Tibial artery (tissue), 4 donors: ENCODE results near the gene GPR18.

Experiments used
- DNase-seq, 2 donors: peaks; one replicate each; pipeline ENCODE4 v3.0.0-alpha.2; 2019
- H3K27ac ChIP-seq, 2 donors: fragments of 200-600 bp; sonication (generic) in 1 of 2; 1 replicate in 1 of 2; 2 replicates in 1 of 2; pipeline ENCODE4 v1.5.1; 2018 to 2019; ENCODE audit warnings: mild to moderate bottlenecking in 1 of 2
- H3K27me3 ChIP-seq, 2 donors: fragments of 200-600 bp; sonication (generic) in 1 of 2; one replicate each; pipeline versions ENCODE4 v1.5.1 to v1.6.0; 2016 to 2019
- H3K36me3 ChIP-seq, 3 donors: fragments of 200-600 bp; sonication (generic) in 2 of 3; one replicate each; pipeline ENCODE4 v1.5.1; 2016 to 2019; ENCODE audit warnings: mild to moderate bottlenecking in 2 of 3
- H3K4me1 ChIP-seq, 4 donors: fragments of 200-600 bp; sonication (generic) in 2 of 4; 1 replicate in 3 of 4; 2 replicates in 1 of 4; pipeline ENCODE4 v1.5.1; 2016 to 2019
- H3K4me3 ChIP-seq, 2 donors: fragments of 200-600 bp; sonication (generic) in 1 of 2; 1 replicate in 1 of 2; 2 replicates in 1 of 2; pipeline ENCODE4 v1.5.1; 2018 to 2019; ENCODE audit warnings: mild to moderate bottlenecking in 2 of 2
- H3K9me3 ChIP-seq, 3 donors: fragments of 200-600 bp; sonication (generic) in 1 of 3; one replicate each; pipeline ENCODE4 v1.5.1; 2016 to 2019
- CTCF ChIP-seq, 2 experiments: fragments of 200-600 bp in 1 of 2; fragments of 450-650 bp in 1 of 2; IDR thresholded peaks; one replicate each; pipeline ENCODE4 v1.5.1; 2017 to 2019; ENCODE audit warnings: antibody characterized with exemption in 2 of 2, mild to moderate bottlenecking in 1 of 2, moderate library complexity in 1 of 2
- intact Hi-C: fragments of 100-400 bp; cut with DNase I; formaldehyde crosslinking; loops from one replicate; pipeline ENCODE4 v1.15.0; 2023; ENCODE audit warnings: low total_unique reads

Gene GPR18

GRCh38 chr13:99285432-99286182 lies 27.4 kb upstream of the GPR18 start:
- H3K27ac ChIP-seq = peak overlapping the region; percentile 1 to 23
- H3K27me3 ChIP-seq = no peaks in the 10 kb centered on the region
- no peaks in the 10 kb centered on the region for H3K9me3 ChIP-seq
- peaks cover 0 to 59% (median 18%) of the 10 kb centered on the region in 4 donors for H3K4me1 ChIP-seq
- no peak for DNase-seq
- no peaks in the 10 kb centered on the region for H3K36me3 ChIP-seq
- intact Hi-C loops = no loop called here
- no peak for TF ChIP-seq CTCF (IDR thresholded peaks at IDR 0.05)
- H3K4me3 ChIP-seq = no peak overlapping the region

- H3K4me3 ChIP-seq = no peak overlapping the region
- H3K36me3 ChIP-seq = no peaks in the 10 kb centered on the region
- no peak for DNase-seq
- H3K27ac ChIP-seq = peak overlapping the region in 1 of 2 donors; percentile 56
- H3K4me1 ChIP-seq = peaks cover 0 to 44% (median 15%) of the 10 kb centered on the region in 4 donors
- no peaks in the 10 kb centered on the region for H3K9me3 ChIP-seq
- intact Hi-C loops = no loop called here
- TF ChIP-seq CTCF (IDR thresholded peaks at IDR 0.05) = no peak
- H3K27me3 ChIP-seq = no peaks in the 10 kb centered on the region
Measured at GRCh38 chr13:99282264-99283231, 24.4 kb upstream of the GPR18 start.

- peak; percentile 72 to 85 for DNase-seq
- no peak overlapping the region for H3K4me3 ChIP-seq
- H3K36me3 ChIP-seq = no peaks in the 10 kb centered on the region
- TF ChIP-seq CTCF (IDR thresholded peaks at IDR 0.05) = no peak
- peaks cover 0 to 37% (median 15%) of the 10 kb centered on the region in 4 donors for H3K4me1 ChIP-seq
- no peaks in the 10 kb centered on the region for H3K27me3 ChIP-seq
- intact Hi-C loops = no loop called here
- no peaks in the 10 kb centered on the region for H3K9me3 ChIP-seq
- peak overlapping the region in 1 of 2 donors; percentile 56 for H3K27ac ChIP-seq
Measured at GRCh38 chr13:99281811-99282263, 23.7 kb upstream of the GPR18 start.

- Histone ChIP-seq H3K9me3 (no peaks in the 10 kb centered on the region), H3K4me1 (peaks cover 0 to 22% (median 15%) of the 10 kb centered on the region in 4 donors), H3K36me3 (no peaks in the 10 kb centered on the region), H3K27ac (no peak overlapping the region), H3K27me3 (no peaks in the 10 kb centered on the region), H3K4me3 (no peak overlapping the region)
- intact Hi-C loops = no loop called here
- DNase-seq = no peak
- TF ChIP-seq CTCF (IDR thresholded peaks at IDR 0.05) = no peak
Measured at GRCh38 chr13:99280166-99280565, 22.0 kb upstream of the GPR18 start.

- Histone ChIP-seq H3K27me3 (no peaks in the 10 kb centered on the region), H3K4me1 (peaks cover 0 to 22% (median 15%) of the 10 kb centered on the region in 4 donors), H3K36me3 (no peaks in the 10 kb centered on the region), H3K27ac (no peak overlapping the region), H3K9me3 (no peaks in the 10 kb centered on the region), H3K4me3 (no peak overlapping the region)
- intact Hi-C loops = no loop called here
- DNase-seq = no peak
- no peak for TF ChIP-seq CTCF (IDR thresholded peaks at IDR 0.05)
Measured at GRCh38 chr13:99279637-99280036, 21.5 kb upstream of the GPR18 start.
